Prostate gland (tissue), 2 donors: ENCODE measurements around the gene NUDCD3.

Experiments
- CTCF ChIP-seq, 4 experiments: fragments of 200-600 bp in 2 of 4; fragments of 450-650 bp in 2 of 4; sonication (generic) in 2 of 4; IDR thresholded peaks; 1 replicate in 3 of 4; 2 replicates in 1 of 4; pipeline ENCODE4 v1.5.1; 2016 to 2019; ENCODE audit warnings: antibody characterized with exemption in 4 of 4, mild to moderate bottlenecking in 2 of 4, moderate library complexity in 2 of 4
- POLR2A ChIP-seq: fragments of 450-650 bp; IDR thresholded peaks from one replicate; pipeline ENCODE4 v1.6.1; 2016; ENCODE audit warnings: antibody characterized with exemption, mild to moderate bottlenecking
- POLR2AphosphoS5 ChIP-seq: sonication (generic); formaldehyde crosslinking; IDR thresholded peaks from one replicate; pipeline ENCODE4 v1.6.1; 2017; ENCODE audit warnings: antibody characterized with exemption

- no peak for TF ChIP-seq CTCF (IDR thresholded peaks at IDR 0.05)
- TF ChIP-seq POLR2AphosphoS5, result no peak
- no peak for TF ChIP-seq POLR2A
These were observed 42.5 kb downstream of the NUDCD3 start for GRCh38 chr7:44447874-44448425.
